Esophagus muscularis mucosa (tissue), 3 donors: ENCODE results near the gene NPHP4.

Source experiments
- CTCF ChIP-seq, 3 experiments: fragments of 200-600 bp in 2 of 3; fragments of 450-650 bp in 1 of 3; sonication (generic) in 2 of 3; IDR thresholded peaks; one replicate each; pipeline ENCODE4 v1.5.1; 2017 to 2019; ENCODE audit warnings: antibody characterized with exemption in 3 of 3, mild to moderate bottlenecking in 2 of 3, moderate library complexity in 1 of 3
- POLR2A ChIP-seq: fragments of 450-650 bp; IDR thresholded peaks from one replicate; pipeline ENCODE4 v1.6.1; 2017; ENCODE audit warnings: antibody characterized with exemption, moderate library complexity, mild to moderate bottlenecking, low read depth

GRCh38 chr1:5857508-5858090 is 134.6 kb downstream of the NPHP4 start:
- TF ChIP-seq POLR2A (no peak), CTCF (IDR thresholded peaks at IDR 0.05) (no peak)
